GM18498 (cell line): ENCODE data around the gene TMEM237.

Source experiments
- ATAC-seq: cut with Tn5 transposase; IDR thresholded peaks from one replicate; pipeline ENCODE4 v1.9.1; 2021; ENCODE audit warnings: mild to moderate bottlenecking, moderate library complexity; ENCODE audit not compliant: unreplicated experiment

The TMEM237 gene

DNA sequence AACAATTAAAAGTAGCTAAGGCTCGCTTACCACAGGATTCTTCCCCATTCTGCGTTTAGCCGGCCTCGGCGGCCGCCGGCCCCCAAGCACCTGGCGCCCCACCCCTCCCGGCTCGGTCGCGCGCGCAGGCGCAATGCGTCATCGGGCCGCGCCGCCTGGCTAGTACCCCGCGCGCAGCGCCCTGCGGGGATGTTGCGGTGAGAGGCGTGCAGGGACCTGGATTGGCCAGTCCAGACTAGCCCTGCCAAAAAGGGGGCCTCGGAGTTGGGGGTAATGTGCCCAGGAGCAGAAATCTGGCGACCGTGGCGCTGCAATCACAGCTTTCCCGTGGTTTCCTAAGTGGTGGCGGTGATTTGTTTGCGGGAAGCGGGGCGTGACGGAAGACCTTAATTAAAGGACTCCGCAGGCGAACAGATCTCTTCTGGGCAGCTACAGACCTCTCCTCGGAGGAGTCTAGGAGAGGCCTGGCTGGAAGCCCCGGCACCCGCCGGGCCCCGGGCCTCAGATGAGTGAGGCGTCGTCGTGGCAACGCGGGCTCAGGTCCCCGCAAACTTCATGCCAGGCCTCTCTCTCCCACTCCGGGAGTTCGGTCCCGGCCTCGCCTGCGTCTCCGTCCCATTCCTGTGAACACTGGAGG, 606 bp downstream of the TMEM237 start:
- peak; percentile 84 for ATAC-seq

DNA sequence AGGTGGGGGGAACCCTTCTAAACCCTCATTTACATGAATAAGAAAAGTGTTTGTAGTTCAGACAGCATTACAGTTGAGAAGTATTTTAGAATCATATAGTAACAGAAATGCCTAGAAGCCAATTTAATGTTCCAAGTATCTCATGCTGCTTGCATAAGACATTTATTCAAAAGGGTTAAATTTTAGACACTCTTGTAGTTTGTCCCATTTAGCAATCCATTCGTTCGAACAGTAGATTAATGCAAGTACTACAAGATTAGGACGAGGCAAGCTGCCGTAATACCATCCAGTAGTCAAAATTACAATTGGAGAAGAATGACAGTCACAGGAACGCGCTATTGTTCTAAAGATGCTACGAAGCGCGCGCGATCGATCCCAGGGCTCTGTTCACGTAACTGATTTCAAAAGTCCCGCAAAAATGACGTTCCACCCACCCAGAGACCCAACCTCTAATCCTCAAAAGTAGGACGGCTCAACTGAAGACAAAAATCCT, 1.2 kb downstream of the TMEM237 start:
- ATAC-seq = peak; percentile 49

DNA sequence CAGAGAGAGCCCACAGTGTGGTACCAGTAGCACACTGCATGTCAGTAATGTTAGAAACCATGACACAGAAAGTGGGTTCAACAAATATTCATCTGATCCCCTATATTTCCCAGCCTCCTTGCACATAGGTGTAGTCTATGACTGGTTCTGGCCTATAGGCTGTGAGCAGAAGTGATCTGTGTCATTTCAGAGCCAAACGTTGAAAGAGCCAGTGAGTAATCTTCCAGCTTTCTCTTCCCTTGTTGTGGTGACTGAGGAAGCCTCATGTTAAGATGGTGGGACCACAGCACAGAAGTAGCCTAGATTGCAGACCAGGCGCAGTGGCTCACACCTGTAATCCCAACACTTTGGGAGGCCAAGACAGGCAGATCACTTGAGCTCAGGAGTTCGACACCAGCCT, 4.1 kb downstream of the TMEM237 start:
- no peak for ATAC-seq

DNA sequence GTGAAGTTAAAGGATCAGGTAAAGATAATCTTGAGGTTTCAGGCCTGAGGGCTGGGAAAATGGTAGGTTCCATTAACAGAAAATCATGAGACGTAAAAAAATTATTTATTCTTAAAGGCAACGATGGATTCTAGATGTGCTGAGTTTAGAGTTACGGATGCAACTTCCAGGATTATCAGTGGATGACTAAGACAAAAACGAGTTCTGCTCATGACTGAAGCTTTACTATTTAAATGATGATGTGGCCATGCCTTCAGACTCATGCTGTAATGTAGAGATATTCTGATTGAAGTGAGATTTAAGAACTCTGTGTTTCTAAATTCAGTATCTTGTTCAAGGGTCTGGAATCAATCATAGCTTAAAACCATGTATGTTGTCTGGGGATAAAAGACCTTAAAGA, 5.0 kb downstream of the TMEM237 start:
- ATAC-seq = no peak

DNA sequence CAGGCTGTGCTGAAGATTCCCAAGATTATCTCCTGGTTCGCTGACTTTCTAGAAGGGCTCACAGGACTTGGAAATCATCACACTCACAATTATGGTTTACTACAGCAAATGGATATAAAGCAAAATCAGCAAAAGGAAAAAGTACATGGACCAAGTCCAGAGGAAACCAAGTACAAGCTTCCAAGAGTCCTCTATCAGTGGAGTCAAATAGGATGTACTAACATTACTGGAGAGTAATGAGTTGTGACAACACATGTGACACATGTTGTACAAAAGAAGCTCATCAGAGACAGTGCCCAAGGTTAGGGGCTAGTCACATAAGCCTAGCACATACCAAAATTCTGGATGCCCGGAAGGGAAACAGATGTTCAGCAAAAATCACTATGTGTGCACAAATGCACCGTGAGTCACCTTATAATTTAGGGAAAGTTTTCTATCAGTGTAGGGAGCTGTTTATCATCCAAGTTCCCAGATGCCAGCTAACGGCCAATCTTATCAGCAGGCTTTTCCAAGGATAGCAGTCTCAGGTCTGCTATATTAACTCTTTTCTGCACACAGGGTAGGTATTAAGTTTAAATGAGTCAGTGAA, 9.5 kb downstream of the TMEM237 start:
- no peak for ATAC-seq

DNA sequence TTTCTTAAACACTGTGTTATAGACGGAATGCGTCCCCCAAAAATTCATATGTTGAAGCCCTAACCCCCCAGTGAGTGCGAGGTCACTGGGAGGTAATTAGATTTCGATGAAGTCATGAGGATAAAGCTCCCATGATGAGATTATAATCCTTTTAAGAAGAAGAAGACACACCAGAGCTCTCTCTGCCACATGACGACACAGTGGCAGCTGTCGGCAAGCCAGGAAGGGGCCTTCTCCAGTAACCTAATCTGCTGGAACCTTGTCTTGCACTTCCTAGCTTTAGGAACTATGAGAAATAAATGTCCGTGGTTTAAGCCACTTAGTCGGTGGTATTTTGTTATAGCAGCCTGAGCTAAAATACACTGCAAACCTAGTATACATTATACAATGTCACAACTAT, 12.3 kb downstream of the TMEM237 start:
- no peak for ATAC-seq

DNA sequence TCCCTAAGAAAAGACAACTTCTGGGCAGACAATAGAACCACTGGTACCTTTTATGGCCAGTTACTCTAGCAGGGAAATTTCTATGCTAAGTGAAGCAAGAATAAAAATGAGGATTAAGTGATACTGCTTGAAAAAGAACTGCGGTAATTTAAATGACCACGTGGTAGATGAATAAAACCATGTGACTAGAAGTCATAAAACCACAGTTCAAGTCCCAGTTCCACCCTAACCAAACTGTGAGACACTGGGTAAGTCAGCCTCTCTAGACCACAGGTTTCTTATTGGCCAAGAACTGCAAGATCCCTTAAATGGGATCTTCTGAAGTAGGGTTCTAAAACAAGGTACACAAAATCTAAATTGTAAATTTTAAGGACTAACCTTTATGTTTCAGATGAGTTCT, 12.7 kb downstream of the TMEM237 start:
- no peak for ATAC-seq

DNA sequence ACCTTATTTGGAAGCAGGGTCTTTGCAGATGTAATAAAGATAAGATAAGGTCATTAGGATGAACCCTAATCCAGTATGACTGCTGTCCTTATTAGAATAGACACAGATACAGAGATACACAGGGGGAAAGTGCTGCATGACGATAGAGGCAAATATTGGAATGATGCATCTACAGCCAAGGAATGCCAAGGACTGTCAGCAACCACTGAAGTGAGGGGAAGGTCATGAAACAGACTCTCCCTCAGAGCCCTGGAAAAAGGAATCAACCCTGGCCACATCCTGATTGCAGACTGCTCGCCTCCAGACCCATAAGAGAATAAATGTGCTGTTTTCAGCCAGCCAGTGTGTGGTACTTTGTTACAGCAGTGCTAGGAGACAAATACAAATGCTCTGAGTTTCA, 14.8 kb downstream of the TMEM237 start:
- no peak for ATAC-seq

DNA sequence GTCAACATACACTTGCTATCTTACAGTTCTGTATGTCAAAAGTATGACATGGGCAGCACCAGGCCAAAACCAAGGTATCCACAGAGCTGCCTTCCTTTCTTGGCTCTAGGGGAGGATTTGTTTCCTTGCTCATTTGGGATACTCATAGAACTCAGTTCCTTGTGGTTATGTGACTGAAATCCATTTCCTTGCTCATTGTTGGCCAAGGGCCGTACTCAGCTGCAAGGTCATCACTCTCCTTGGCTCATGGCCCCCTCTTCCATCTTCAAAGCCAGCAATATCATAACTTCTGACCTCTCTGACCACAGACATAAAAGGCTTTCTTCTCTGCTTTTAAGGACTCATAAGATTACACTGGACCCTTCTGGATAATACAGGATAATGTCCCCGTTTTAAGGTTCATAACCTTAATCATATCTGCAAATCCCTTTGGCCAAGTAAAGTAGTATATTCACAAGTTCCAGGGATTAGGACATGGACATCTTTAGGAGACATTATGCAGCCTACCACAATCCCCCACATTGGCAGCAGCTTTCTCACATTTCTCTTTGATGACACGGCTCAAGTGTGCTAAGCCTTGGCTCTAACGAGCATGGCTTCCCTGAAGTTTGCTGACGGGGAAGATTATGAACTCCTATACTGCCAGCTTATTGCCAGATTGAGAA, 20.9 kb downstream of the TMEM237 start:
- ATAC-seq = no peak

DNA sequence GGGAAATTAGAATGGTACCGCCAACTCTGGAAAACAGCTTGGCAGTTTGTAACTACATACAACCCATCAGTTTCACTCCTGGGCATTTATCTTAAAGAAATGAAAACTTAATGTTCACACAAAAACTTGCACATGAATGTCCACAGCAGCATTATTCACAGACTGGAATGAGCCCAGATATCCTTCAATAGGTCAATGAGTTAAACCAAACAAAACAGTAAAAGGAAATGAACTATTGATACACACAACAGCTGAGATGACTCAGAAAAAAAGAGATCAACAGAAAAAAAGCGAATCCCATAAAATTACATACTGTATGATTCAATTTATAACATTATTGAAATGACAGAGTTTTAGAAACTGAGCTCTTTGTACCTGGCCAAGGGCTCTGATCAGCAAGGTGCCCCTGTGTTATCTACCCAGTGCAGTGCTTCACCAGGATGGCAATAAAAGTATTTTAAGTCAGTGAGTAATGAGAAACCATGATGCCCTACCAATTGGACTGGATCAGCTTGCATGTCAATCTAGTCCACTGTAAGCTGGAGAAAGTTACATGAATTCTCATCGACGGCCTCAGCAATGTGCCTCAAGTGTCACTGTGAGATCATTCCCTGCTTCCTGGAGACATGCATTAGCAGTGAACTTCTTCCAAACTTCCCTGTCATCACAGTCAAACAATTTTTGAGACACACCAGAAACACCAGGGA, 21.9 kb downstream of the TMEM237 start:
- ATAC-seq = no peak

DNA sequence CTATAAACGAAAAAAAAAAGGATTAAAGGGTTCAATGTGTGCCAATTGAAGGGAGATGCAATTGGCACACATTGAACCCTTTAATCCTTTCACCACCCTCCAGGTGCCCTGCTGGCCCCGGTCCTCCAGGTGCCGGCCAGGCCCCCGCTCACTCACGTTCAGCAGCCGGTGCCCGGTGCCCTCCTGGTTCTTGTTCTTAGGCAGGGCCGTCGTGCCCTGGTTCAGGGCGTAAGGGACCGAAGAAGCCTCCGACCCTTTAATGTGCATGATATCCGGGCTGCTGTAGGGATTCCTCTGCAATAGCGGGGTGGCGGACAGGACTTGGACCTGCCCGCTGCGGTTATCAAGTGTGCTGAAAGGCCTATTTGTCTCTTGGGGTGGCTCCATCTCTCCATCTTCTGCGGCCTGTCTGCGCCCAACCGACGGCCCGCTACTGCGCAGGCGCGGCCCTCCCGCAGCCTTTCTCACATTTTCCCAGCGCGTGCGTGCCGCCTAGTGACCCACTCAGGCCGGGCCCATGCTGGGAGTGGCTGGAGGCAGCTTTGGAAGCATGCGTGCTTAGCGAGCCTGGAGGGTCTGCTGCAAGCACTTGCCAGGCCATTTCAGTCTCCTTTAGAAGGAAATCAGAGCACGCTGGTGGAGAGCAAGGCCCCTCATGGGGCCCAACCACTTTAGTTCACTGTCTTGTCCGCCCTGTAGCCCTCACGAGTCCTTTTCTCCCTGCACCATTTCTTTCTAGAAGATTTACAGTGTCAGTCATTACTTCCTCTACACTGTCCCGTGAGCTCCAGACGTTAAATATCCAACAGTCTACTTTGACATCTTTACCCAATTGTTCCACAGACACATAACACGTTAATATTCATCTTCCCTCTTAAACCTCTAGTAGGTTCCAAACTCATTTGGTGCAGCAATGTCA, 24.3 kb downstream of the TMEM237 start:
- ATAC-seq = no peak

DNA sequence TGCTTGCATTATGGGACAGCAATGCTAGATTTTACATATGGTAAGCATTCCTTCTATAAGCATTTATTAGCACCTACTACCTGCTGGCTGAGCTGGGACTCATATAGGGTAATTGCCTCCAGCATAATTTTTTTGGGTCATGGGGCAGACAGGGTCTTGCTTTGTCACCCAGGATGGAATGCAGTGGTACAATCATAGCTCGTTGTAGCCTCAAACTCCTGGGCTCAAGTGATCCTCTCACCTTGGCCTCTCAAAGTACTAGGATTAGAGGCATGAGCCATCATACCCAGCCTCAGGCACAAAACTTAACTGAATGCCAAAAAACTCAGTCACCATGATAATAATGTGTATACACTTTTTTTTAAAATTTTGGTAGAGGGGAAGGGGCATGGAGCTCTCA, 35.3 kb downstream of the TMEM237 start:
- ATAC-seq = no peak

DNA sequence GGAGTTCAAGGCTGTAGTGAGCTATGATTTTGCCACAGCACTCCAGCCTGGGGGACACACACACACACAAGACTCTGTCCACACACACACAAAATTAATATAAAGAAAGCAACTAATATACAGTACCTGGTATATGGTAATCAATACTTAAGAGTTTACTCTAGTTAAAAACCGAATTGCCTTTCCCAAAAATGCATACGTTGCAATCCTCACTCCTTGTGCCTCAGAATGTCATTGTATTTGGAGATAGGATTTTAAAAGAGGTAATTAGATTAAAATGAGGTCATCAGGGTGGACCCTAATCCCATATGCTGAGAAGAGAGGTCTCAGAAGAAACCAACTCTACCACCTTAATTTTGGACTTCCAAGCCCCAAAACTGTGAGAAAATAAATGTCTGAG, 35.7 kb downstream of the TMEM237 start:
- no peak for ATAC-seq

DNA sequence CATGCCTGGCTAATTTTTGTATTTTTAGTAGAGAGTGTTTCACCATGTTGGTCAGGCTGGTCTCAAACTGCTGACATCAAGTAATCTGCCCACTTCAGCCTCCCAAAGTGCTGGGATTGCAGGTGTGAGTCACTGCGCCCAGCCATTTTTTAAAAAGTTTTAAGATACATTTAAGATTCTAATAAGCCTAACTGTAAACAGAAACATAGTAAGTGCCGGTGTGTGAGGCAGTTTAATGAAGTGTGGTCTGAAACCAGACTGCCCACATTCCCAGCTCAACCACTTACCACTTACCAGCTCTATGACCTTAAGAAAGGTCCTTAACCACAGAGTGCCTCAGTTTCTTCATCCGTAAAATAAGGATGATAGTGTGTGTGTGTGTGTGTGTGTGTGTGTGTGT, 42.4 kb downstream of the TMEM237 start:
- no peak for ATAC-seq

DNA sequence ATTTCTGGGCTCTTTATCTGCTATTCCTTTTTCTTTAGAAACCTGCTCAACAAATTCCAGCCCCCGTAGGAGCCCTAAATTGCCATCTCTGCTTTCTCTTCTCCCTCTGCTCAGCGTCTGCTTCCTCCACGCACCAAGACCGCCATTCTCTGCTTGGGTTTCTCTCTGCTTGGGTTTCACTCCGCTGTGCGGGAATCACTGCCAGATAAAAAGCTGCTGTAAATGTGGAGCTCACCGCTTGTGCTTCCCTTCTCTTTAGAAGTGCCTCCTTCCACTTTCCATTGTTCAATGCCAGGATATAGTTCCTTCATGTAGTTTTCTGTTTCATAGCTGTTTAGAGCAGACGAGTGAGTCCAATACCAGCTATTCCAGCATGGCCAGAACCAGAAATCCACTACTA, 45.9 kb downstream of the TMEM237 start:
- no peak for ATAC-seq

DNA sequence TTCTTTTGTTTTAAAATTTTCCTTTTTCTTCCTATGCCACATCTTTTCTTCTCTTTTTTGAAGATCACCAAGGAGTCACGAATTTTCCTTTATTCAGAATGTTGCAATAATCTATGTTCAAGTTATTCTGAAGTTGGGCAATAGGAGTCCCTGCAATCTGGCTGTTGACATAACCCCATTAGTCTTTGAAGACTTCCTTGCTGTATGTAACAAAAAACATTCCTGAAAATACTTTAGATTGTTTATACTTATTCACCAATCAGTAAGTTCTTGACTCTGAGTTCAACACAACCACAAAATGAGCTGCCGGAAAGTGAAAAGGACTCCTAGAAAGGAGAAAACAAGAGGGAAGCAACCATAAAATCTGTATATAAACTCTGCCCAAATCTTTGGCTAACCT, 62.8 kb downstream of the TMEM237 start:
- ATAC-seq = no peak

DNA sequence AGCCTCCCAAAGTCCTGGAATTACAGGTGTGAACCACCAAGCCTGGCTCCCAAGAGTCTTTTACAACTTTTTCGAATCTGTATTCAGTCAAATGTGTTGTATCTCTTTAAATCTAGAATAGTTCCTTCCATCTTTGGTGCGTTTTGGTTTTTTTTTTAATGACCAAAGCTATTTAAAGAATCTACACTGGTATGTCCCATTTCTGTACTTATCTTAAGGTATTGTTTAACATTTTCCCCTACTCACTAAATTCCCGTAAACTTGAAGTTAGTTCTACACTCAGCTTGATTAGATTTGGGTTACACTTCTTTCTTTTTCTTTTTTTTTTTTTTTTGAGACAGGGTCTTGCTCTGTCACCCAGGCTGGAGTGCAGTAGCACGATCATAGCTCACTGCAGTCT, 63.8 kb downstream of the TMEM237 start:
- ATAC-seq = no peak

DNA sequence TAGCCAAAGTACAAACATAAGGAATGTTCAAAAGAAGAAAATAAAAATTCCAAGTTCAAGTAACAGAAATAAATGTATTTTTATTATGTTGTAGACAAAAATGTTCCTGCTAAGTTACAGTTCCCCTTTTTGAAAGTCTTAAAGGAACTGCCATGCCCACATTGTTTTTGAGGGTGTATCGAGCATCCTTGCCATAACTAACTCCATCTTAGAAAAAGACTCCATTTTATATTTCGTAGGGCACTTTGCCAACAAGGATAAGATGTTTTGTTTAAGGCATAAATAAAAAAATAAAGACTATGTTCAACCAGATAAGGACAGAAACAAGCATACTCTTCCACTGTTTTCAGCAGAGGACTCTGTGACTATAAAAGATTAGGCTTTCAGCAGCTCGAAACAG, 67.3 kb downstream of the TMEM237 start:
- ATAC-seq = no peak

DNA sequence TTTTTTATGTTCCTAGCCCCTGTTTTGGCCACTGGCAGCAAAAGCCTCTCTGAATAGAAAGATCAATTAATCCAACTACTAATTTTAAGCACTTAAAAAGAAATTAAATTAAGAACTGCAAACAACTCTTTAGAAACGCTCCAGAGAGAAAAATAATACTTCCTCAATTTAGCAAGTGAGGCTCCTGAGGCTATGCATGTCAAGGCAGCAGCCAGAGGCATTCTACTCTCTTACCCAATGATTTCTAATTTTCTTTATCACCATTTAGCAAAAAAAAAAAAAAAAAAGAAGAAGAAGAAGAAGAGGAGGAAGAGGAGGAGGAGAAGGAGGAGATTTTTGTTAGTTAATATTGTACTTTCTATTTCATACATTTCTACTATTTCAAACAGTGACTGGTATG, 68.5 kb downstream of the TMEM237 start:
- ATAC-seq = no peak

DNA sequence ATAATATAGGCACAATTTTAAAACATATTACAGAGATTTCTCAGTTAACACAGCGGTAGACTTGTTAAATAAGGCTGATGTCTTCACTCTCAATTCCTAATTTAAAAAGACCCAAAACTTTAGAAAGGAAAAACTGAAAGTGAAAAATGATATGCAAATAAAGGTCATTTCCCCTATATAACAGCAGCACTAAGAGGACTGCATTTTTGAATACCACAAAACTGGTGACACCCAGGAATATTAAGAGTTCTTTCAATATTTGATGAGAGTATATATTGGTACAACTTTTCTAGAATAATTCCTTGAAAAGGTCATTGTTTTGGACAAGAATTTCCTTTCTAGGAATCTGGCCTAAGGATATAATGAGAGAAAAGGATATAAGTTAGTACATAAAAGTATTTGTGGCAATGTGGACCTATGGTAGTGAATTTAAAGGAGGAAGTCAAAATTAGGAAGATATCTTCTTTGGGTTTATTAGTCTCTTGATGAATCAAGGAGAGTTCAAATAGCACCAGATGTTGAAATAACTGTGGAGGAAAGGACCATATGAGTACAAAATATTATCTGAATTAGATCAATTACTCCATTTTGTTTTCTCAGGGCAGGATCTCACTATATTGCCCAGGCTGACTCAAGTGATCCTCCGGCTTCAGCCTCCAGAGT, 70.3 kb downstream of the TMEM237 start:
- peak; percentile 44 for ATAC-seq
